IMR-90 (cell line): ENCODE results near the gene SDHA. TPM values are rescaled to one million over a fixed set of nuclear protein-coding genes. Genes with fewer than 3 reads are reported as not detected.
"Not testable (repeated sequence)": the region's sequence is repeated elsewhere in the genome, so short reads cannot be mapped to it uniquely, and the experiment has no call there.

Experiments used
- ATAC-seq: fragments of 200-7000 bp; cut with Tn5 transposase; 2 replicates; pipeline ENCODE4 v1.9.1; 2020; ENCODE audit warnings: low read depth, mild to moderate bottlenecking, moderate library complexity
- BruUV-seq: library from RNA; stranded (reverse); fragments of 400-500 nt; replicated peaks from 2 replicates; lab custom pipeline; 2021; lab: Mats Ljungman, UMichigan
- CTCF ChIA-PET: fragments of 300-600 bp; formaldehyde crosslinking; extraction: SDS; loops from one replicate; lab custom pipeline; 2021; ENCODE audit warnings: antibody characterized with exemption; lab: Yijun Ruan, JAX
- POLR2A ChIA-PET: fragments of 300-600 bp; sonication (Branson Sonifier 250); formaldehyde crosslinking; loops from one replicate; lab custom pipeline; 2022; ENCODE audit warnings: antibody characterized with exemption; ENCODE audit not compliant: unreplicated experiment; lab: Charles Lee
- DNase-seq: peaks from one replicate; pipeline ENCODE4 v3.0.0; 2013
- H2AFZ ChIP-seq: replicated peaks from 2 replicates; pipeline ENCODE3; 2013; ENCODE audit warnings: low read length, mild to moderate bottlenecking; ENCODE audit not compliant: poor library complexity
- H2AK5ac ChIP-seq: 2 replicates; pipeline ENCODE4 v1.6.1; 2013; ENCODE audit warnings: low read depth, low read length, inconsistent platforms
- H2AK9ac ChIP-seq: replicated peaks from 2 replicates; pipeline ENCODE3; 2013; ENCODE audit warnings: mild to moderate bottlenecking, low read depth, low read length, moderate library complexity; ENCODE audit not compliant: poor library complexity
- H2BK120ac ChIP-seq: 2 replicates; pipeline ENCODE4 v1.6.1; 2013; ENCODE audit warnings: low read depth, low read length, inconsistent platforms
- H2BK15ac ChIP-seq: 3 replicates; pipeline ENCODE4 v1.6.1; 2013; ENCODE audit warnings: low read depth, low read length, inconsistent platforms
- H2BK20ac ChIP-seq: 2 replicates; pipeline ENCODE4 v1.6.1; 2013; ENCODE audit warnings: low read depth, mild to moderate bottlenecking, inconsistent platforms, low read length, moderate library complexity
- H2BK5ac ChIP-seq: 2 replicates; pipeline ENCODE4 v1.6.1; 2013; ENCODE audit warnings: mild to moderate bottlenecking, low read depth, low read length, inconsistent platforms; ENCODE audit not compliant: poor library complexity, severe bottlenecking
- H3K14ac ChIP-seq: replicated peaks from 2 replicates; pipeline ENCODE4 v1.6.1; 2013; ENCODE audit warnings: low read depth, low read length, inconsistent platforms
- H3K18ac ChIP-seq: 2 replicates; pipeline ENCODE4 v1.6.1; 2013; ENCODE audit warnings: low read depth, low read length, control low read depth
- H3K23ac ChIP-seq: 2 replicates; pipeline ENCODE4 v1.6.1; 2013; ENCODE audit warnings: low read depth, low read length, inconsistent platforms
- H3K27ac ChIP-seq: 2 replicates; pipeline ENCODE4 v1.5.1; 2013; ENCODE audit warnings: mild to moderate bottlenecking, control low read depth, low read length; ENCODE audit not compliant: insufficient read depth
- H3K27me3 ChIP-seq: 2 replicates; pipeline ENCODE4 v1.6.1; 2013; ENCODE audit warnings: low read length; ENCODE audit not compliant: control insufficient read depth, insufficient read depth
- H3K36me3 ChIP-seq: 2 replicates; pipeline ENCODE4 v1.6.1; 2013; ENCODE audit warnings: low read length, mixed read lengths; ENCODE audit not compliant: control insufficient read depth, insufficient read depth
- H3K4ac ChIP-seq: 2 replicates; pipeline ENCODE4 v1.6.1; 2013; ENCODE audit warnings: low read depth, low read length, inconsistent platforms
- H3K4me1 ChIP-seq: 2 replicates; pipeline ENCODE4 v1.6.1; 2013; ENCODE audit warnings: low read length, mixed read lengths; ENCODE audit not compliant: control insufficient read depth, insufficient read depth
- H3K4me2 ChIP-seq: 2 replicates; pipeline ENCODE4 v1.6.1; 2013; ENCODE audit warnings: low read depth, mild to moderate bottlenecking, control low read depth, low read length, moderate library complexity
- H3K4me3 ChIP-seq: 2 replicates; pipeline ENCODE4 v1.5.1; 2013; ENCODE audit warnings: low read depth, mild to moderate bottlenecking, control low read depth, low read length, moderate library complexity; ENCODE audit not compliant: insufficient read depth
- H3K56ac ChIP-seq: 2 replicates; pipeline ENCODE4 v1.6.1; 2013; ENCODE audit warnings: low read length, inconsistent platforms; ENCODE audit not compliant: insufficient read depth; ENCODE audit errors: extremely low read depth
- H3K79me1 ChIP-seq, 2 experiments: 2 replicates each; pipeline ENCODE4 v1.6.1; 2013; ENCODE audit warnings: low read length in 2 of 2, inconsistent platforms in 1 of 2, low read depth in 1 of 2
- H3K9ac ChIP-seq: 2 replicates; pipeline ENCODE4 v1.6.1; 2013; ENCODE audit warnings: low read depth, low read length, control low read depth
- H3K9me1 ChIP-seq: 2 replicates; pipeline ENCODE4 v1.6.1; 2013; ENCODE audit warnings: low read length, inconsistent platforms; ENCODE audit not compliant: insufficient read depth
- H3K9me3 ChIP-seq: 2 replicates; pipeline ENCODE4 v1.6.1; 2013; ENCODE audit warnings: low read length; ENCODE audit not compliant: control insufficient read depth, insufficient read depth
- H4K20me1 ChIP-seq: 2 replicates; pipeline ENCODE4 v1.6.1; 2013; ENCODE audit warnings: low read length, inconsistent platforms; ENCODE audit not compliant: insufficient read depth
- H4K5ac ChIP-seq: 2 replicates; pipeline ENCODE4 v1.6.1; 2013; ENCODE audit warnings: mild to moderate bottlenecking, low read depth, low read length, control low read depth
- H4K8ac ChIP-seq, 2 experiments: 2 replicates each; pipeline ENCODE4 v1.6.1; 2013; ENCODE audit warnings: low read depth in 2 of 2, low read length in 2 of 2, control low read depth in 1 of 2, inconsistent platforms in 1 of 2
- H4K91ac ChIP-seq: 2 replicates; pipeline ENCODE4 v1.6.1; 2013; ENCODE audit warnings: low read depth, low read length, inconsistent platforms; ENCODE audit not compliant: insufficient read depth
- CEBPB ChIP-seq: IDR thresholded peaks from 2 replicates; pipeline ENCODE4 v1.6.1; 2012; ENCODE audit warnings: low read depth, low read length, improper control_type of control experiment
- WGBS, 2 experiments: methylation state at CpG; one replicate each; pipeline versions ENCODE4 v1.1.5 to v1.1.7; 2013; ENCODE audit warnings: missing lambda C conversion rate in 2 of 2; ENCODE audit not compliant: insufficient read length in 1 of 2; ENCODE audit errors: extremely low coverage in 2 of 2; 5-methylcytosine and 5-hydroxymethylcytosine counted together
- dilution Hi-C: fragments of 300-500 bp; cut with HindIII; formaldehyde crosslinking; loops from one replicate; pipeline ENCODE4 v1.14.3; 2018; ENCODE audit warnings: low sequenced_read_pairs; ENCODE audit not compliant: unreplicated experiment
- in situ Hi-C: fragments of 300-500 bp; cut with MboI; formaldehyde crosslinking; loops from 3 replicates; pipeline ENCODE4 v1.14.3; 2019; ENCODE audit warnings: low sequenced_read_pairs, inconsistent platforms, mixed read lengths
- intact Hi-C: fragments of 100-400 bp; cut with micrococcal nuclease; formaldehyde crosslinking; loops from 2 replicates; pipeline ENCODE4 v1.10.0; 2022
- polyA plus RNA-seq, 3 experiments: library from polyadenylated mRNA; depleted of rRNA; stranded (reverse); fragments of >200 nt; gene quantifications; 2 replicates each; pipeline ENCODE4 v1.2.3, GENCODE V29; 2012; ENCODE audit warnings: low replicate concordance in 1 of 3
- total RNA-seq: library from RNA; depleted of rRNA; stranded (reverse); fragments of >200 nt; gene quantifications from 2 replicates; pipeline ENCODE4 v1.2.3, GENCODE V29; 2012

The SDHA gene
- total and polyA plus RNA-seq, 2 of the 4 experiments (the other 2 are of a cell fraction) = 105 to 121 TPM

DNA sequence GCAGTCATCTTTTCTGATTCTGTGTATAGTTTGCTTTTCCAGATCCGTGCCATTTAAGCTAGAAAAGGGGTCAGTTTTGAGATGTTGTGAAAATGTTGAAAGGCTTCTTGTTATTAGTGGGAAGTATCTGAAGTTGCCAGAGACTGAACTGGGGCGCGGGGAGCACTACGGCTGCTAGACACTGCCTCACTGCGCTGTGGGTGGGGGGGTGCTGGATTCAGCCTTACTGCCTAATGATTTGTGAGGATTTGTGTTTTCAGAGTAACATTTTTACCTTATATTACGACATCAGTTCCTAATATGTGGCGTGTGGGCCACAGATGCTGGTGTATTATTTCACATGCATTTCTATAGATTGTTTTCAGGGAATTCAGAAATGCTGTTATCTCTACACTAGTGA, 55.4 kb downstream of the SDHA start:
- H3K14ac ChIP-seq, BruUV-seq, H3K4ac ChIP-seq, intact Hi-C loops, H3K9ac ChIP-seq, ATAC-seq, H3K18ac ChIP-seq, H3K56ac ChIP-seq, POLR2A ChIA-PET, H3K4me3 ChIP-seq, H4K91ac ChIP-seq, dilution Hi-C loops, H3K9me1 ChIP-seq, DNase-seq, H3K4me2 ChIP-seq, H2BK5ac ChIP-seq, H2AK9ac ChIP-seq, H2BK120ac ChIP-seq, H4K5ac ChIP-seq, H3K9me3 ChIP-seq, H4K8ac ChIP-seq, H2BK15ac ChIP-seq, H3K23ac ChIP-seq, in situ Hi-C loops, CTCF ChIA-PET, H2AK5ac ChIP-seq, H3K27ac ChIP-seq, H3K4me1 ChIP-seq, H2AFZ ChIP-seq, H2BK20ac ChIP-seq, H3K27me3 ChIP-seq: not testable (repeated sequence)
- peaks cover 11% of the 10 kb centered on the region; the same call in 1 of the 2 replicates for H4K20me1 ChIP-seq
- peaks cover 13% of the 10 kb centered on the region for H3K36me3 ChIP-seq
- TF ChIP-seq CEBPB = 0 out of 2 replicates have a peak, but pooled peaks have one; percentile 3
- no CpG with 5 or more reads among the region's 7 CpGs for WGBS, 2 experiments
- peaks cover 2 to 23% of the 10 kb centered on the region in 2 experiments; a peak in 3 of 4 replicates for H3K79me1 ChIP-seq

DNA sequence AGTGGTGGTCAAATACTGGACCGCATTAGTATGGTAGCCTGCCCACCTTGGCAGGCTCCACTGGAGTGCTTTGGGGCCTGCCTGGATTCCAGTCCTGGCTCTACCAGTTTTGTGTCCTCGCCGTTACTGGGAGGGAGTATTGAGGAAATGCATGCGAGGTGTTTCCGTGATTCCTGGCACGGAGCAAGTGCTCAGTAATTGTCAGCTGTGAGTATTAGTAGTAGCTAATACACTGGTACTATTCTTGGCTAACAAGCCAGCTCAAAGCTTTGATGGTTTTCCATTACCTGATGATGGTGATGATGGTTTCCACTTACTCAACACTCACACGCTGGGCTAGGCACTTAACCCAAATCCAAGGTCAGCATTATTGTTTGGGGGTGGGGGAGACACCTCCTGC, 56.2 kb downstream of the SDHA start:
- H3K4ac ChIP-seq, H2BK20ac ChIP-seq, H3K23ac ChIP-seq, H3K56ac ChIP-seq, DNase-seq, H4K8ac ChIP-seq, H3K9ac ChIP-seq, BruUV-seq, H3K4me1 ChIP-seq, POLR2A ChIA-PET, H3K18ac ChIP-seq, H4K5ac ChIP-seq, ATAC-seq, H2AK5ac ChIP-seq, H3K27me3 ChIP-seq, H3K4me3 ChIP-seq, H3K27ac ChIP-seq, in situ Hi-C loops, H3K4me2 ChIP-seq, H4K91ac ChIP-seq, H2BK120ac ChIP-seq, H2AK9ac ChIP-seq, H2AFZ ChIP-seq, dilution Hi-C loops, H2BK5ac ChIP-seq, CTCF ChIA-PET, H2BK15ac ChIP-seq, H3K9me1 ChIP-seq, intact Hi-C loops, H3K14ac ChIP-seq, H3K9me3 ChIP-seq: not testable (repeated sequence)
- H4K20me1 ChIP-seq = peaks cover 20% of the 10 kb centered on the region
- peaks cover 5 to 31% of the 10 kb centered on the region in 2 experiments for H3K79me1 ChIP-seq
- WGBS, 2 experiments = no CpG with 5 or more reads among the region's 7 CpGs
- H3K36me3 ChIP-seq = peaks cover 16% of the 10 kb centered on the region
